Testis (tissue), 2 donors: Measurements from ENCODE around the gene GPR39.

ENCODE experiments used
- POLR2A ChIP-seq: fragments of 450-650 bp; IDR thresholded peaks from one replicate; pipeline ENCODE4 v1.6.1; 2017; ENCODE audit warnings: antibody characterized with exemption, mild to moderate bottlenecking, moderate library complexity
- TF ChIP-seq, protein P1 (sequence below), 3 experiments: fragments of 450-650 bp in 2 of 3; fragments of 200-600 bp in 1 of 3; sonication (generic) in 1 of 3; IDR thresholded peaks; one replicate each; pipeline ENCODE4 v1.5.1; 2016 to 2019; ENCODE audit warnings: antibody characterized with exemption in 3 of 3, mild to moderate bottlenecking in 2 of 3, moderate library complexity in 1 of 3

DNA sequence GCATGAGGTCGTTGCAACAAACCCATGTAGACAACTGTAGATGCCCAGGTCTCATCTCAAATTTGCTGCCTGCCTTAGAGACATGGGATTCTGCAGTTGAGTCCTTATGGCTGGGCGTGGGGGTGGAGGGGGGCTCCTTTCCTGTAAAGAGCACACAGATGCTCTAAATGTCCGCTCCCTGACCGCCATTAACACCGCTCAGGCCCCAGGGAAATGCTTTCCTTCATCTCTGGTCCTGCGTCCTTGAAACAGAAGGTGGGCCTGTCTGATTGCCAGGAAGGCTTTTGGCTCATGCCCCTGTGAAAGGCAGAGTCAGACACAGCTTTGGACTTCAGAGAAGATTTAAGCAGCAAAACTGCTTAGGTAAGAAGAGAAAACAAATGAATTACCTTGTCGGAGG lies 25.7 kb downstream of the GPR39 start:
- no peak for TF ChIP-seq POLR2A
- TF ChIP-seq, protein P1, sequence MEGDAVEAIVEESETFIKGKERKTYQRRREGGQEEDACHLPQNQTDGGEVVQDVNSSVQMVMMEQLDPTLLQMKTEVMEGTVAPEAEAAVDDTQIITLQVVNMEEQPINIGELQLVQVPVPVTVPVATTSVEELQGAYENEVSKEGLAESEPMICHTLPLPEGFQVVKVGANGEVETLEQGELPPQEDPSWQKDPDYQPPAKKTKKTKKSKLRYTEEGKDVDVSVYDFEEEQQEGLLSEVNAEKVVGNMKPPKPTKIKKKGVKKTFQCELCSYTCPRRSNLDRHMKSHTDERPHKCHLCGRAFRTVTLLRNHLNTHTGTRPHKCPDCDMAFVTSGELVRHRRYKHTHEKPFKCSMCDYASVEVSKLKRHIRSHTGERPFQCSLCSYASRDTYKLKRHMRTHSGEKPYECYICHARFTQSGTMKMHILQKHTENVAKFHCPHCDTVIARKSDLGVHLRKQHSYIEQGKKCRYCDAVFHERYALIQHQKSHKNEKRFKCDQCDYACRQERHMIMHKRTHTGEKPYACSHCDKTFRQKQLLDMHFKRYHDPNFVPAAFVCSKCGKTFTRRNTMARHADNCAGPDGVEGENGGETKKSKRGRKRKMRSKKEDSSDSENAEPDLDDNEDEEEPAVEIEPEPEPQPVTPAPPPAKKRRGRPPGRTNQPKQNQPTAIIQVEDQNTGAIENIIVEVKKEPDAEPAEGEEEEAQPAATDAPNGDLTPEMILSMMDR (IDR thresholded peaks at IDR 0.05): no peak
